Hepatocyte (in vitro differentiated cells): ENCODE measurements around the gene CHAD.

Experiments used
- EZH2 ChIP-seq: fragments of 200-600 bp; sonication (generic); IDR thresholded peaks from 2 replicates; pipeline ENCODE4 v1.6.1; 2016; ENCODE audit warnings: antibody characterized with exemption, mild to moderate bottlenecking, borderline replicate concordance
- TF ChIP-seq, protein P1 (sequence below): fragments of 200-600 bp; sonication (generic); IDR thresholded peaks from 2 replicates; pipeline ENCODE4 v1.5.1; 2016; ENCODE audit warnings: antibody characterized with exemption, mild to moderate bottlenecking; ENCODE audit not compliant: poor library complexity

DNA sequence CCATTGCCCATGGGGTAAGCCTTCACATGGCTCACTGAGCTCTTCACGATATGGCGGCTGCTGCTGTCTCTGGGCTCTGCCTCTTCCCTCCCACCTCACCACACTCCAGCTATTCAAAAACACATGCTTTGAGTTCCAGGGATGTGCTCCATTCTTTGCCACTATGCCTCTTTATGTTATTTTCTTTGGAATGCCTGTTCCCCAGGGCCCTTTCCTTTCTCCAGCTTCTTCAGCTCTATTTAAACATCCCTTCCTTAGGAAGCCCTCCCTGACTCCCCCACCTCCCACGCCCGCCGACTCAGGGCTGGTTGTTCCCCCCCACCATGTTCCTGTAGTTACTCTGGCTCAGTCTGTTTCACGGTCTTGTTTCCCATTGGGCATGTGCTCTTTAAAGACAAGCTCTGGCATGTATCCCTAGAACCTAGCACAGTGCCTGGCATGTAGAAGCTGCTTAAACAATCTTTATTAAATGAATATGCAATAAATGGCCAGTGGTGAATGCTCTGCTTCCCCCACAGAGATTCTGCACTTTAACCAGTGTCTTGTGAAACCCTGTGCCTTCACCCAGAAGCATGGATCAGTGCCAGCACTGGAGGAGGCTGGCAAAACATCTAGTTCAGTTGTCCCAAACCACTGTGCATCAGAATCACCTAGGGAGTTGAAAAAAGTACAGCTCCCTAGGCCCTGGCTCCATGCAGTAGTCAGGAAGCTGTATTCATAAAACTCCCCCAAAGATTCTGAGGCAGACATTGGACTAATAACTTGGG, 46.4 kb upstream of the CHAD start:
- TF ChIP-seq, protein P1, sequence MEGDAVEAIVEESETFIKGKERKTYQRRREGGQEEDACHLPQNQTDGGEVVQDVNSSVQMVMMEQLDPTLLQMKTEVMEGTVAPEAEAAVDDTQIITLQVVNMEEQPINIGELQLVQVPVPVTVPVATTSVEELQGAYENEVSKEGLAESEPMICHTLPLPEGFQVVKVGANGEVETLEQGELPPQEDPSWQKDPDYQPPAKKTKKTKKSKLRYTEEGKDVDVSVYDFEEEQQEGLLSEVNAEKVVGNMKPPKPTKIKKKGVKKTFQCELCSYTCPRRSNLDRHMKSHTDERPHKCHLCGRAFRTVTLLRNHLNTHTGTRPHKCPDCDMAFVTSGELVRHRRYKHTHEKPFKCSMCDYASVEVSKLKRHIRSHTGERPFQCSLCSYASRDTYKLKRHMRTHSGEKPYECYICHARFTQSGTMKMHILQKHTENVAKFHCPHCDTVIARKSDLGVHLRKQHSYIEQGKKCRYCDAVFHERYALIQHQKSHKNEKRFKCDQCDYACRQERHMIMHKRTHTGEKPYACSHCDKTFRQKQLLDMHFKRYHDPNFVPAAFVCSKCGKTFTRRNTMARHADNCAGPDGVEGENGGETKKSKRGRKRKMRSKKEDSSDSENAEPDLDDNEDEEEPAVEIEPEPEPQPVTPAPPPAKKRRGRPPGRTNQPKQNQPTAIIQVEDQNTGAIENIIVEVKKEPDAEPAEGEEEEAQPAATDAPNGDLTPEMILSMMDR = no peak
- TF ChIP-seq EZH2 = no peak
